Gastrocnemius medialis (tissue), 4 donors: ENCODE results near the gene SSBP3. TPM values are rescaled to one million over a fixed set of nuclear protein-coding genes. Genes with fewer than 3 reads are reported as not detected.

Source experiments
- ATAC-seq, 2 donors: fragments of 150-250 bp; one replicate each; pipeline ENCODE4 v1.9.1; 2016
- DNase-seq, 2 donors: peaks; one replicate each; pipeline ENCODE4 v3.0.0-alpha.2; 2019
- H3K27ac ChIP-seq, 4 donors: fragments of 200-600 bp; sonication (generic); 1 replicate in 1 of 4; 2 replicates in 3 of 4; pipeline ENCODE4 v1.5.1; 2016 to 2018; ENCODE audit warnings: mild to moderate bottlenecking in 2 of 4, moderate library complexity in 1 of 4
- H3K27me3 ChIP-seq, 3 donors: fragments of 200-600 bp; sonication (generic) in 2 of 3; 1 replicate in 1 of 3; 2 replicates in 2 of 3; pipeline versions ENCODE4 v1.5.1 to v1.6.0; 2016 to 2019; ENCODE audit warnings: mild to moderate bottlenecking in 1 of 3, moderate library complexity in 1 of 3
- H3K36me3 ChIP-seq, 2 donors: fragments of 200-600 bp; sonication (generic) in 1 of 2; one replicate each; pipeline ENCODE4 v1.5.1; 2017 to 2018
- H3K4me1 ChIP-seq, 2 donors: fragments of 200-600 bp; sonication (generic) in 1 of 2; one replicate each; pipeline ENCODE4 v1.5.1; 2016 to 2017; ENCODE audit warnings: mild to moderate bottlenecking in 2 of 2
- H3K4me3 ChIP-seq, 4 donors: fragments of 200-600 bp; sonication (generic) in 3 of 4; 1 replicate in 1 of 4; 2 replicates in 3 of 4; pipeline ENCODE4 v1.5.1; 2016 to 2019; ENCODE audit warnings: mild to moderate bottlenecking in 2 of 4
- H3K9me3 ChIP-seq, 3 donors: fragments of 200-600 bp; sonication (generic) in 2 of 3; 1 replicate in 1 of 3; 2 replicates in 2 of 3; pipeline ENCODE4 v1.5.1; 2016 to 2019
- POLR2A ChIP-seq, 2 donors: fragments of 450-650 bp; IDR thresholded peaks; one replicate each; pipeline ENCODE4 v1.6.1; 2017; ENCODE audit warnings: antibody characterized with exemption in 2 of 2, mild to moderate bottlenecking in 2 of 2, moderate library complexity in 2 of 2
- in situ Hi-C, 4 donors: fragments of 200-750 bp; cut with MboI; loops; one replicate each; pipeline versions ENCODE4 v1.15.0 to v1.8.0; 2017; ENCODE audit warnings: low sequenced_read_pairs in 4 of 4
- intact Hi-C: fragments of 100-400 bp; cut with DNase I; formaldehyde crosslinking; loops from one replicate; pipeline ENCODE4 v1.15.1; 2023; ENCODE audit warnings: low total_unique reads
- total RNA-seq, 4 donors: library from RNA; depleted of rRNA; stranded (reverse); fragments of >200 nt; gene quantifications; one replicate each; pipeline versions ENCODE4 v1.1.0 to v1.2.3, GENCODE V29; 2016
- TF ChIP-seq, protein P1 (sequence below), 5 experiments: fragments of 450-650 bp in 3 of 5; fragments of 200-600 bp in 2 of 5; sonication (generic) in 2 of 5; IDR thresholded peaks in 4 of 5; conservative IDR thresholded peaks in 1 of 5; 1 replicate in 4 of 5; 2 replicates in 1 of 5; pipeline ENCODE4 v1.5.1; 2016 to 2019; ENCODE audit warnings: antibody characterized with exemption in 5 of 5, mild to moderate bottlenecking in 3 of 5, moderate library complexity in 3 of 5

The SSBP3 gene
- total RNA-seq, 4 donors from 2014 or later: 3.6 to 21.0 (median 14.9) TPM

DNA sequence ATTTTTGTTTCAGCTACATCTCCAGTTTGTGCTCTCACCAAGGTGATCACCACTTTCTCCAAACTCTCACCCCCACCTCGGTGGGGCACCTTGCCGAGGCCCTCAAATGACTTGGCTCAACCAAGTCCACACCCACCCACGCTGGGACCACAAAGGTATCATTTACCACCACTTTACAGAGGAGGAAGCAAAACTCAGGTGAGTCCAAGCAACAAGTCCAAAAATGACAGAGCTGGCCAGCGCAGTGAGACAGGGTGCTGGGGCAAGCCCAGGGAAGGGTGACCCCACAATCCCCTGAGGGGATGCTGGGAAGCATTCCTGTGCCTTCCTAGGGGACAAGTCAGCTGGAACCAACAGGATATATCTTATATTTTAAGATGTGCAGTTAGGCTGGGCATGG lies 24.7 kb downstream of the SSBP3 start:
- ATAC-seq (no peak), DNase-seq (no peak)
- in situ Hi-C loops: no loop called here
- H3K27me3 ChIP-seq: no peaks in the 10 kb centered on the region
- intact Hi-C loops: no loop called here
- TF ChIP-seq, protein P1, sequence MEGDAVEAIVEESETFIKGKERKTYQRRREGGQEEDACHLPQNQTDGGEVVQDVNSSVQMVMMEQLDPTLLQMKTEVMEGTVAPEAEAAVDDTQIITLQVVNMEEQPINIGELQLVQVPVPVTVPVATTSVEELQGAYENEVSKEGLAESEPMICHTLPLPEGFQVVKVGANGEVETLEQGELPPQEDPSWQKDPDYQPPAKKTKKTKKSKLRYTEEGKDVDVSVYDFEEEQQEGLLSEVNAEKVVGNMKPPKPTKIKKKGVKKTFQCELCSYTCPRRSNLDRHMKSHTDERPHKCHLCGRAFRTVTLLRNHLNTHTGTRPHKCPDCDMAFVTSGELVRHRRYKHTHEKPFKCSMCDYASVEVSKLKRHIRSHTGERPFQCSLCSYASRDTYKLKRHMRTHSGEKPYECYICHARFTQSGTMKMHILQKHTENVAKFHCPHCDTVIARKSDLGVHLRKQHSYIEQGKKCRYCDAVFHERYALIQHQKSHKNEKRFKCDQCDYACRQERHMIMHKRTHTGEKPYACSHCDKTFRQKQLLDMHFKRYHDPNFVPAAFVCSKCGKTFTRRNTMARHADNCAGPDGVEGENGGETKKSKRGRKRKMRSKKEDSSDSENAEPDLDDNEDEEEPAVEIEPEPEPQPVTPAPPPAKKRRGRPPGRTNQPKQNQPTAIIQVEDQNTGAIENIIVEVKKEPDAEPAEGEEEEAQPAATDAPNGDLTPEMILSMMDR (IDR thresholded peaks at IDR 0.05 in 4 of 5, conservative IDR thresholded peaks at IDR 0.05 in 1 of 5): no peak
- TF ChIP-seq POLR2A (IDR thresholded peaks at IDR 0.05): no peak
- no peaks in the 10 kb centered on the region for H3K36me3 ChIP-seq
- H3K27ac ChIP-seq: peak overlapping the region in 2 of 4 donors; percentile 29 to 40
- no peak overlapping the region for H3K4me3 ChIP-seq
- no peaks in the 10 kb centered on the region for H3K9me3 ChIP-seq
- H3K4me1 ChIP-seq: peaks cover 66 to 70% of the 10 kb centered on the region in 2 donors

GRCh38 chr1:54380290-54380882 lies 25.8 kb downstream of the SSBP3 start:
- DNase-seq (no peak), ATAC-seq (peak in 1 of 2 donors; percentile 16)
- Histone ChIP-seq H3K4me1 (peaks cover 71 to 74% of the 10 kb centered on the region in 2 donors), H3K27me3 (no peaks in the 10 kb centered on the region), H3K36me3 (no peaks in the 10 kb centered on the region), H3K9me3 (no peaks in the 10 kb centered on the region), H3K4me3 (peak overlapping the region; percentile 2 to 30 (median 11)), H3K27ac (peak overlapping the region; percentile 37 to 70 (median 55))
- intact Hi-C loops: no loop called here
- TF ChIP-seq, protein P1 (IDR thresholded peaks at IDR 0.05 in 4 of 5, conservative IDR thresholded peaks at IDR 0.05 in 1 of 5): no peak
- no peak for TF ChIP-seq POLR2A (IDR thresholded peaks at IDR 0.05)
- in situ Hi-C loops: no loop called here

GRCh38 chr1:54379555-54380289 lies 26.5 kb downstream of the SSBP3 start:
- Histone ChIP-seq H3K9me3 (no peaks in the 10 kb centered on the region), H3K4me1 (peaks cover 71 to 73% of the 10 kb centered on the region in 2 donors), H3K27me3 (no peaks in the 10 kb centered on the region), H3K27ac (peak overlapping the region; percentile 37 to 70 (median 55)), H3K36me3 (no peaks in the 10 kb centered on the region), H3K4me3 (peak overlapping the region; percentile 2 to 30 (median 11))
- ATAC-seq (peak in 1 of 2 donors; percentile 31), DNase-seq (no peak)
- in situ Hi-C loops (no loop called here), intact Hi-C loops (no loop called here)
- TF ChIP-seq, protein P1 (IDR thresholded peaks at IDR 0.05 in 4 of 5, conservative IDR thresholded peaks at IDR 0.05 in 1 of 5): no peak
- TF ChIP-seq POLR2A (IDR thresholded peaks at IDR 0.05): no peak

DNA sequence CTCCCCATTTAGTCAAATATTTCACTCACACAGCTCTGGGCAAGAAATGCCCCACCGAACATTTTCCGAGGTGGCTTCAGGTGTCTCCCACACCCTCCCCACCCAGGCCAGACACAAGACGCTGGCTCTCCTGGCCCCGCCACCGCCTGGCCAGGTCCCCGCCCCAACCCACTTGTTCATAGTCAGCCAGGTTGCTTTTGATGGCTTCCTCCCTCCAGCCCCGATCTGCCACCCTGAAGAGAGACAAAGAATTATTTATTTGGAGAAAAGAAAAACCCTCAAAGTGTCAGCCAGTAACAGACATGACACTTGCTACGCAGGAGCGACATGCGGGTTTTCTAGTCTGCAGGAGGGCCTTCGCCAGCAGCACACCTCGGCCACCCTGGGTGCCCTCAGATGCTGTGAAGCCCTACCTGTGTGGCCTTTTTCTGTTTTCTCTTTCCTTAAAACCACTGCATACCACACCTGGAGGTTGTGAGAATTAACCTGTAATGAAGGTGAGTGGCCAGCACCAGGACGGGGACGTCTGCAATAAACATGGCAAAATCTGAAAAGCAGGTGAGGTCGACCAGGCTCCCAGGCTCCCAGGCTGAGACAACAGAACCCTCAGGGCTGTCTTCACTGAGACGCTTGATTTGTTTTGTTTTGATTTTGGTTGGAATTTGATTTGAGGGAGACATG lies 27.2 kb downstream of the SSBP3 start:
- no peaks in the 10 kb centered on the region for H3K27me3 ChIP-seq
- ATAC-seq (no peak), DNase-seq (no peak)
- intact Hi-C loops (no loop called here), in situ Hi-C loops (no loop called here)
- TF ChIP-seq POLR2A (IDR thresholded peaks at IDR 0.05): no peak
- TF ChIP-seq, protein P1 (IDR thresholded peaks at IDR 0.05 in 4 of 5, conservative IDR thresholded peaks at IDR 0.05 in 1 of 5): no peak
- H3K4me1 ChIP-seq: peaks cover 72 to 73% of the 10 kb centered on the region in 2 donors
- no peaks in the 10 kb centered on the region for H3K36me3 ChIP-seq
- H3K9me3 ChIP-seq: no peaks in the 10 kb centered on the region
- H3K27ac ChIP-seq: peak overlapping the region in 1 of 4 donors; percentile 70
- H3K4me3 ChIP-seq: no peak overlapping the region
